Measurements from ENCODE around the gene NIPAL4. TPM values are rescaled to one million over a fixed set of nuclear protein-coding genes. Genes with fewer than 3 reads are reported as not detected.
A peak's percentile ranks its signal among the peaks of the same experiment; 100 is the strongest.

Gene NIPAL4
- total RNA-seq, 4 donors from 2014 or later, result 0.33 TPM; not detected in 3

DNA sequence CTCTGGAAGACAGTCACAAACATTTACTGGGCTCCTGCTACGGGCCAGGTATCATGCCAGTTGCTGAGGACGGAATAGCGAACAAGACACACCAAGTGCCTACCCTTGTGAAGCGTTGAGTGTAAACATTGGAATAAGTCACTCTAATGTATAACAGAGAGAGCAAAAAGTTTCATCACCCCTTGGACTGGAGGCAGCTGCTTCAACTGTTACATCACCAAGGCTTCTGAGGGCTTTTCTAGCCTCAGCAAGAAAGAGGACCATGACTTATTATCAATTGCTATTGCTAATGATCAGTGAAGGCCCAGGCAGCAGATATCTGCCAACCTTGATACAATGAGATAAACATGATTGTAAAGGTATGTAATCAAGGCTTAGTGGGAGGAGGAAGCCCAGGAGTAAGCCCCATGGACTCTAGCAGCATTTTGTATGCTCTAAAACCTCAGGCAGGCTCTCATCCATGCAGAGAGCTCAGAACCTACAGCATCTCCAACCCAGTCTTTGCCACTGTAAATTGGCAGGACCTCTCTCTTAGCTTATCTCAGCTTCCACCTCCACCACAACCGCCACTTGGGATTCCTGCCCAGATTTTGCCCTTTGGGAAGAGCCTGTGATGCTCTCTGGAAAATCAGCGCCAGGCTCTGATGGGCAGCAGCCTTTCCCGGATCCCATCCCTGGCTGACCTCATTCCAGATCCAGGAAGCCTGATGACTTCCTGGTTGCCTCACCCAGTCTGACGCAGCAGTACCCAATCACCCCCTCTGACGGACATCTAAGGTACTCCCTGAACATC is 61.1 kb downstream of the NIPAL4 start:
- Histone ChIP-seq H3K4me3 (replicated peaks in 1 of 3) (no peak overlapping the region), H3K4me1 (peaks cover 8 to 13% of the 10 kb centered on the region in 2 donors), H3K9me3 (no peaks in the 10 kb centered on the region), H3K27me3 (no peaks in the 10 kb centered on the region), H3K36me3 (no peaks in the 10 kb centered on the region), H3K27ac (no peak overlapping the region)
- intact Hi-C loops (cut with DNase I), result no loop called here
- DNase-seq, result peak; percentile 21 to 24
- 88 to 92% methylated on average over 8 to 9 of the region's 9 CpGs for WGBS, 2 donors
- TF ChIP-seq POLR2A (IDR thresholded peaks at IDR 0.05), result no peak
- TF ChIP-seq, protein P1, sequence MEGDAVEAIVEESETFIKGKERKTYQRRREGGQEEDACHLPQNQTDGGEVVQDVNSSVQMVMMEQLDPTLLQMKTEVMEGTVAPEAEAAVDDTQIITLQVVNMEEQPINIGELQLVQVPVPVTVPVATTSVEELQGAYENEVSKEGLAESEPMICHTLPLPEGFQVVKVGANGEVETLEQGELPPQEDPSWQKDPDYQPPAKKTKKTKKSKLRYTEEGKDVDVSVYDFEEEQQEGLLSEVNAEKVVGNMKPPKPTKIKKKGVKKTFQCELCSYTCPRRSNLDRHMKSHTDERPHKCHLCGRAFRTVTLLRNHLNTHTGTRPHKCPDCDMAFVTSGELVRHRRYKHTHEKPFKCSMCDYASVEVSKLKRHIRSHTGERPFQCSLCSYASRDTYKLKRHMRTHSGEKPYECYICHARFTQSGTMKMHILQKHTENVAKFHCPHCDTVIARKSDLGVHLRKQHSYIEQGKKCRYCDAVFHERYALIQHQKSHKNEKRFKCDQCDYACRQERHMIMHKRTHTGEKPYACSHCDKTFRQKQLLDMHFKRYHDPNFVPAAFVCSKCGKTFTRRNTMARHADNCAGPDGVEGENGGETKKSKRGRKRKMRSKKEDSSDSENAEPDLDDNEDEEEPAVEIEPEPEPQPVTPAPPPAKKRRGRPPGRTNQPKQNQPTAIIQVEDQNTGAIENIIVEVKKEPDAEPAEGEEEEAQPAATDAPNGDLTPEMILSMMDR (IDR thresholded peaks at IDR 0.05), result no peak

GRCh38 chr5:157521704-157522029 is 61.7 kb downstream of the NIPAL4 start:
- no peak for TF ChIP-seq POLR2A (IDR thresholded peaks at IDR 0.05)
- TF ChIP-seq, protein P1 (IDR thresholded peaks at IDR 0.05), result no peak
- intact Hi-C loops (cut with DNase I), result no loop called here
- Histone ChIP-seq H3K9me3 (no peaks in the 10 kb centered on the region), H3K4me1 (peaks cover 6 to 7% of the 10 kb centered on the region in 2 donors), H3K4me3 (replicated peaks in 1 of 3) (no peak overlapping the region), H3K27ac (no peak overlapping the region), H3K36me3 (no peaks in the 10 kb centered on the region), H3K27me3 (no peaks in the 10 kb centered on the region)
- no peak for DNase-seq
- 83 to 100% methylated on average over 5 of the region's 5 CpGs for WGBS, 2 donors

- TF ChIP-seq POLR2A (IDR thresholded peaks at IDR 0.05), result no peak
- TF ChIP-seq, protein P1 (IDR thresholded peaks at IDR 0.05), result no peak
- intact Hi-C loops (cut with DNase I), result no loop called here
- DNase-seq, result peak in 1 of 2 donors; percentile 13
- Histone ChIP-seq H3K27me3 (no peaks in the 10 kb centered on the region), H3K36me3 (no peaks in the 10 kb centered on the region), H3K4me3 (replicated peaks in 1 of 3) (no peak overlapping the region), H3K9me3 (no peaks in the 10 kb centered on the region), H3K27ac (no peak overlapping the region), H3K4me1 (peaks cover 0 to 6% of the 10 kb centered on the region in 2 donors)
- 60 to 77% methylated on average over 4 of the region's 4 CpGs for WGBS, 2 donors
Observed at GRCh38 chr5:157523976-157524375, 64.0 kb downstream of the NIPAL4 start.

Other genes with a start within 250 kb of the NIPAL4 start
- 10 to 100 TPM; 18.3 to 73.5 (median 34.6) TPM for gene CYFIP2, start 194.1 kb upstream of the NIPAL4 start, total RNA-seq
- 10 to 100 TPM in 2 of 4 donors, 1 to 10 TPM in 2; 6.4 to 15.2 (median 10.0) TPM for gene ADAM19, start 115.6 kb downstream of the NIPAL4 start, total RNA-seq
- under 1 TPM in 2 of 4 donors, not detected in 2; 0.11 to 0.27 TPM for gene SOX30, start 192.2 kb downstream of the NIPAL4 start, total RNA-seq
- not detected for gene C5orf52, start 211.3 kb downstream of the NIPAL4 start, total RNA-seq